Adrenal gland (tissue), 5 donors: ENCODE data around the gene RIPOR3.

Experiments
- CTCF ChIP-seq, 6 experiments: fragments of 450-650 bp in 4 of 6; fragments of 200-600 bp in 2 of 6; sonication (generic) in 1 of 6; IDR thresholded peaks; 1 replicate in 5 of 6; 2 replicates in 1 of 6; pipeline versions ENCODE4 v1.5.1 to v1.8.0; 2016 to 2021; ENCODE audit warnings: antibody characterized with exemption in 6 of 6, mild to moderate bottlenecking in 2 of 6, moderate library complexity in 1 of 6
- POLR2A ChIP-seq, 2 donors: fragments of 450-650 bp; IDR thresholded peaks; one replicate each; pipeline ENCODE4 v1.6.1; 2017; ENCODE audit warnings: antibody characterized with exemption in 2 of 2, mild to moderate bottlenecking in 2 of 2, moderate library complexity in 1 of 2
- donor health status: DM: no; HTN: no; CAD: no.

- TF ChIP-seq CTCF (IDR thresholded peaks at IDR 0.05): no peak
- no peak for TF ChIP-seq POLR2A (IDR thresholded peaks at IDR 0.05)
These were observed 110.3 kb downstream of the RIPOR3 start for GRCh38 chr20:50580842-50581544.
